AG09319 (cell line): ENCODE results near the gene IZUMO2.

ENCODE experiments used
- DNase-seq: peaks from one replicate; pipeline ENCODE4 v3.0.0-alpha.2; 2010; ENCODE audit warnings: low read depth; ENCODE audit errors: extremely low read depth
- CTCF ChIP-seq: IDR thresholded peaks from 2 replicates; pipeline ENCODE4 v1.5.1; 2011; ENCODE audit warnings: low read depth, mild to moderate bottlenecking, inconsistent platforms, low read length, moderate library complexity

Gene IZUMO2

GRCh38 chr19:50162988-50163387 is at the start of gene IZUMO2:
TSS of gene IZUMO2 (minus strand) at chr19:50163281. CDS start at chr19:50163194, 87 bp downstream.
- no peak for DNase-seq

GRCh38 chr19:50210425-50210824 is 47.3 kb upstream of the IZUMO2 start:
- DNase-seq: no peak
- no peak for TF ChIP-seq CTCF

More at GRCh38 chr19:50162988-50163387, at the start of gene IZUMO2:
- no peak for TF ChIP-seq CTCF

- no peak for DNase-seq
- TF ChIP-seq CTCF: no peak
Observed at GRCh38 chr19:50209131-50209530, 46.0 kb upstream of the IZUMO2 start.

- TF ChIP-seq CTCF: no peak
- DNase-seq: no peak
Observed at GRCh38 chr19:50207730-50208129, 44.6 kb upstream of the IZUMO2 start.

- no peak for TF ChIP-seq CTCF
Observed at GRCh38 chr19:50206191-50206590, 43.1 kb upstream of the IZUMO2 start.

GRCh38 chr19:50205681-50206138 is 42.6 kb upstream of the IZUMO2 start:
- no peak for DNase-seq
- TF ChIP-seq CTCF: no peak

More at GRCh38 chr19:50206191-50206590, 43.1 kb upstream of the IZUMO2 start:
- DNase-seq: no peak

GRCh38 chr19:50204811-50205675 is 42.0 kb upstream of the IZUMO2 start:
- DNase-seq: no peak
- TF ChIP-seq CTCF: no peak
